Measurements from ENCODE around the gene OLA1. TPM values are rescaled to one million over a fixed set of nuclear protein-coding genes. Genes with fewer than 3 reads are reported as not detected.

The OLA1 gene
- polyA plus RNA-seq, 2 of the 4 experiments (the other 2 are of a cell fraction): 127 to 226 TPM

- ChIA-PET POLR2A (no interaction called here), CTCF (interaction anchor here (0.9 to 1.5 kb wide), 3 partner anchors 252 to 447 kb away, joined by 3 to 6 read pairs (median 4); no protein-coding TSS in a partner anchor)
- ATAC-seq: no peak
- DNase-seq (ENCODE audit: low read depth in 1 of 2, low spot score in 1 of 2): no peak
- Histone ChIP-seq H3K9me3 (no peaks in the 10 kb centered on the region), H3K4me2 (no peak overlapping the region), H3K27ac (no peak overlapping the region), H3K4me1 (no peaks in the 10 kb centered on the region), H3K4me3 (no peak overlapping the region)
- no peak for FAIRE-seq
- TF ChIP-seq CHD2 (IDR thresholded peaks at IDR 0.05; ENCODE audit: low read length, partially characterized antibody): no peak
- TF ChIP-seq CHD4 (IDR thresholded peaks at IDR 0.05; ENCODE audit: borderline replicate concordance): no peak
- TF ChIP-seq HDAC2 (IDR thresholded peaks at IDR 0.05): no peak
- no peak for TF ChIP-seq E2F6 (IDR thresholded peaks at IDR 0.05; ENCODE audit: borderline replicate concordance, low read depth)
- no peak for TF ChIP-seq ZSCAN20 (CRISPR knock-in tag; IDR thresholded peaks at IDR 0.05)
- TF ChIP-seq NR3C1 (IDR thresholded peaks at IDR 0.05): no peak
- TF ChIP-seq RCOR1 (IDR thresholded peaks at IDR 0.05; ENCODE audit: low read depth, low read length): no peak
- TF ChIP-seq ZNF302 (CRISPR knock-in tag; IDR thresholded peaks at IDR 0.05): no peak
- no peak for TF ChIP-seq ZFP36 (IDR thresholded peaks at IDR 0.05; ENCODE audit: borderline replicate concordance, partially characterized antibody)
- TF ChIP-seq RNF2 (IDR thresholded peaks at IDR 0.05; ENCODE audit: borderline replicate concordance, low read depth): no peak
- no peak for TF ChIP-seq SREBF2 (IDR thresholded peaks at IDR 0.05)
- no peak for TF ChIP-seq ZC3H11A (IDR thresholded peaks at IDR 0.05)
- no peak for TF ChIP-seq FOXS1 (CRISPR knock-in tag; IDR thresholded peaks at IDR 0.05)
- TF ChIP-seq PBX3 (IDR thresholded peaks at IDR 0.05): no peak
- WGBS (ENCODE audit: missing lambda C conversion rate): 92% methylated on average over 1 of the region's 1 CpG
Measured at GRCh38 chr2:174076975-174077374, 171.4 kb downstream of the OLA1 start.

- ChIA-PET POLR2A (no interaction called here), CTCF (interaction anchor here (1.4 kb wide), 1 partner anchor 673 kb away, joined by 3 read pairs; no protein-coding TSS in a partner anchor)
- FAIRE-seq: no peak
- H3K9me3 ChIP-seq: no peaks in the 10 kb centered on the region
- no peak overlapping the region for H3K27ac ChIP-seq
- H3K4me2 ChIP-seq: no peak overlapping the region
- WGBS (ENCODE audit: missing lambda C conversion rate): 77% methylated on average over 2 of the region's 2 CpGs
- H3K4me3 ChIP-seq: no peak overlapping the region
- no peaks in the 10 kb centered on the region for H3K4me1 ChIP-seq
- no peak for TF ChIP-seq KDM1A (IDR thresholded peaks at IDR 0.05; ENCODE audit: low read depth)
- TF ChIP-seq RAD21 (conservative IDR thresholded peaks at IDR 0.05 in 1 of 2, IDR thresholded peaks at IDR 0.05 in 1 of 2): 0 out of 5 replicates have a peak, but pooled peaks of 1 of the 2 experiments have one; percentile 1
- no peak for TF ChIP-seq MAX (IDR thresholded peaks at IDR 0.05)
- no peak for TF ChIP-seq CTCF (IDR thresholded peaks at IDR 0.05)
- ATAC-seq: no peak
- DNase-seq (ENCODE audit: low read depth in 1 of 2, low spot score in 1 of 2): no peak
Measured at GRCh38 chr2:174076040-174076439, 172.3 kb downstream of the OLA1 start.

- no peak for ATAC-seq
- no peak overlapping the region for H3K4me3 ChIP-seq
- FAIRE-seq: no peak
- CTCF ChIA-PET: interaction anchor here (0.6 to 1.4 kb wide), 2 partner anchors 80 to 672 kb away, joined by 3 read pairs; no protein-coding TSS in a partner anchor
- POLR2A ChIA-PET: no interaction called here
- no peak overlapping the region for H3K4me2 ChIP-seq
- H3K9me3 ChIP-seq: no peaks in the 10 kb centered on the region
- 93% methylated on average over 4 of the region's 4 CpGs for WGBS (ENCODE audit: missing lambda C conversion rate)
- DNase-seq (ENCODE audit: low read depth in 1 of 2, low spot score in 1 of 2): no peak
- H3K4me1 ChIP-seq: no peaks in the 10 kb centered on the region
- H3K27ac ChIP-seq: no peak overlapping the region
- TF ChIP-seq BCL3 (IDR thresholded peaks at IDR 0.05) (no peak), POLR2AphosphoS2 (conservative IDR thresholded peaks at IDR 0.05; ENCODE audit: low read length) (no peak), PHF8 (IDR thresholded peaks at IDR 0.05; ENCODE audit: borderline replicate concordance, low read depth) (no peak), CBX2 (IDR thresholded peaks at IDR 0.05; ENCODE audit: borderline replicate concordance, low read depth) (no peak), JUNB (IDR thresholded peaks at IDR 0.05) (no peak), CEBPB (IDR thresholded peaks at IDR 0.05) (no peak), GATA3 (IDR thresholded peaks at IDR 0.05; ENCODE audit: borderline replicate concordance) (no peak), RAD21 (conservative IDR thresholded peaks at IDR 0.05 in 1 of 2, IDR thresholded peaks at IDR 0.05 in 1 of 2) (no peak), CTCF (IDR thresholded peaks at IDR 0.05) (no peak)
Measured at GRCh38 chr2:174074831-174075230, 173.5 kb downstream of the OLA1 start.

Measured in A549 (cell line).